HG03097 (cell line): ENCODE results near the gene CCDC102A.

Experiments
- ATAC-seq: cut with Tn5 transposase; IDR thresholded peaks from one replicate; pipeline ENCODE4 v1.9.1; 2021; ENCODE audit not compliant: unreplicated experiment, low FRiP score

CCDC102A gene

DNA sequence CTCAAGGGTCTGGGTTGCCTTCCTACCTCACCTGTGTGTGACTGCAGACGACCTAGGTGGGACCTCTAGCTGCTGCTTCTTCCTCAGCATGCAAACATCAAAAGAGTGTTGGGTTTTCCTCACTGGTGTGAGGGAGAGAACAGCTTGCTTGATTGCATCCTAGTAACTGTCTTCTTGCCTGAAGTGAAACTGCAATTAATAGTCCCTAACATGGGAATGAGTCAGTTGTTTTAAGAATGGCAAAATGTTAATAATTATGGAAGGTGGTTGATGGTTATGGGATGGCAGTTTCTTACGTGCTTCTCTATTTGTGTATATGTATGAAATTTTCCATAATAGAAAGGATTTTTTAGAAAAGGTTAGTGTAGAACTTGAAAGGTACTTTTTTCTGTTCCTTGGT lies 68.0 kb downstream of the CCDC102A start:
- ATAC-seq, result no peak

DNA sequence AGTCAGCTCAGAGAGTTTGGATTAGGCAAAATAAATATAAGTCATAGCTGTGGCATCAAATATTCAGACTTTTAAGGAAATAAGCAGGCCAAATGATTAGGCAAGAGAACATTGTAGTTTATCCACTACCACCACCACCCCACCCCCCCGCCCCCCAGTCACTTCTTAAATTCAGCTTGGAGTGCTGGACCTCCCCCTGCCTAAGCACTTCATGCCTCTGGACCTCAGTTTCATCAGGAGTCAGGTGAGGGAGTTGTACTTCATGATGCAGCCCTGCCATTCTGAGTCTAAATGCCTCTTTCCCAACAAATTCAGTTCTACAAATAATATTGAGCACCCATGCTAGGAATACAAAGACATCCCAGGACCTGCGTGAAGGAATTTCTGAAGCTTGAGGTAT lies 71.8 kb downstream of the CCDC102A start:
- no peak for ATAC-seq

- no peak for ATAC-seq
These were observed 73.4 kb downstream of the CCDC102A start for GRCh38 chr16:57462978-57463362.

DNA sequence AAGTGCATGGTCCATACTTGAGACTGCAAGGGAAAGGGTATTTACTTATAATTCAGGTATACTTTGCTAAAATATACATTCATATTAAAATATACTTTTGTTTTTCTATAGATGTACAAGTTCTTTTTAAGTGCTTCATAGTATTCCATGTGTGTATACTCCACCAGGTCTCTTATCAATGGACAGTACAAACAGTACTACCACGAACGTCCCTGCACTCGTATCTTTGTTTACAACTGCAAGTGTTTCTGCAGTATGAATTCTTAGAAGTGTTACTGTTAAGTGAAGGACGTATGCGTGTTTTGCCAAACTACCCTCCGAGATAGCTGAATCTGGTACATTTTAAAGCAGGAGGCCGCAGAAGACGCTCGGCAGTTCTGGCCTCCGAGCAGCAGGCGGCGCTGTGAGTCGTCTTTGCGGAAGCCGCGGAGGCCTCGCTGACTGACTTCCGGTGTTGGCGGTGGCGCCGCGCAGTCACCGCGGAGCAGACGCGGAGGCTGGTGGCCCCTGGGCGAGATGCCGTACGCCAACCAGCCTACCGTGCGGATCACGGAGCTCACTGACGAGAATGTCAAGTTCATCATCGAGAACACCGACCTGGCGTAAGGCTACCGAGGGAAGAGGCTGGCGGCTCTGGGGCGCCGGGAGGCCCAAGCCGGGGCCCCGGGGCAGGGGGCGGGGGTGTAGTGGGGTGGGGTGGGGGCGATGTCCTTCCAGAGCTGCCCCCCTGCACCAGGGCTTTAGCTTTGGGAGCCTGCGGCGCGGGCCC lies 74.0 kb downstream of the CCDC102A start, which contains the start of gene POLR2C:
Gene POLR2C (plus strand): TSS at position 471 of the 769 bp plus-strand sequence. CDS start 46 bp downstream, at position 517.
- peak; percentile 78 for ATAC-seq
